Measurements from ENCODE around the gene MSN. TPM values are rescaled to one million over a fixed set of nuclear protein-coding genes. Genes with fewer than 3 reads are reported as not detected.

Gene MSN
- total RNA-seq (2022; extraction: Qiagen RNA extraction), result 233 to 362 TPM (median 286 TPM) in 5 replicates

GRCh38 chrX:65667503-65668376, at the start of gene MSN:
MSN (plus strand) TSS chrX:65667654; CDS start chrX:65667842, 188 bp downstream.

Other genes with a start within 250 kb of the MSN start
- 59.3 to 73.2 TPM (median 64.2 TPM) in 5 replicates for gene LAS1L, start 132.9 kb upstream of the MSN start, total RNA-seq (2022; extraction: Qiagen RNA extraction)